ENCODE data around the gene ACTG1.

ACTG1 gene

DNA sequence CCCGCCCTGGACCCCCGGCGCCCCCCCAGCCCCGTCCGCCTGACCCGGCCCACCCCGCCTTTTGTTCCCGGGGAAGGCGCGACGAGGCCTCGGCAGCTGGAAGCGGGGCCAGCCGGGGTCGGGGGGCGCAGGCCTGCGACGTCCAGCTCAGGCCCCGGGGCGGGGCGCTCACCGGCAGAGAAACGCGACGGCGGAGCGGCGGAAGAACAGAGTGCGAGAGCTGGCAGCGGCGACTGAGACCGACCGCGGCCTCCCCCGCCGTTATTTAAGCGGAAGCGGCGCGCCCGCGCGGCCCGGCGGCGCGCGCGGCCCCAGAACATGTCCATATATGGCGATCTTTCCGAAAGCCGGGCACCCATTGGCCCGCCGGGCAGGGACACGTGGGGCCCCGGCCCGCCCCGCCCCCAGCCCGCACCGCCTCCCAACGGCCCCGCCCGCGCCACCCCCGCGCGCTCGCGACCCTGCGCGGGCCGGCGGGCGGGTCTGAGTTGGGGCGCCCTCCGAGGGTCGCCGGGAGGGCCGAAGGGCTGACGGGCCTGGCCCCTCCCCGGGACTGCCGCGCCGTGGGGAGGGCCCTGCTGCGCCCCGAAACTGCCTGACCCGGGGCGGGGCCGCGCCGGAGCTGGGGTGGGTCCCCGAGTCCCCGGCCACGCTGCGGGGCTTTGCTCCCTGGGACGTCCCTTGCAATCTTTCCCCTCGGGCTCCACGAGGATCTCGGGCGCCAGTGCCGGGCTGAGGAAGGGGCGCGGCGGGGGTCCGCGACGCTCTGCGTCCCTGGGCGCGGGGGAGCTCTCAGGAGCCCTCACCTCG is at the start of gene ACTG1:
TSS of gene ACTG1 (minus strand) at position 238 of the 810 bp plus-strand sequence. CDS start 445 bp downstream, outside the sequence.
- peak; percentile 90 to 94 for DNase-seq

GRCh38 chr17:81561494-81561885 is 48.9 kb upstream of the ACTG1 start:
- DNase-seq, result no peak

DNA sequence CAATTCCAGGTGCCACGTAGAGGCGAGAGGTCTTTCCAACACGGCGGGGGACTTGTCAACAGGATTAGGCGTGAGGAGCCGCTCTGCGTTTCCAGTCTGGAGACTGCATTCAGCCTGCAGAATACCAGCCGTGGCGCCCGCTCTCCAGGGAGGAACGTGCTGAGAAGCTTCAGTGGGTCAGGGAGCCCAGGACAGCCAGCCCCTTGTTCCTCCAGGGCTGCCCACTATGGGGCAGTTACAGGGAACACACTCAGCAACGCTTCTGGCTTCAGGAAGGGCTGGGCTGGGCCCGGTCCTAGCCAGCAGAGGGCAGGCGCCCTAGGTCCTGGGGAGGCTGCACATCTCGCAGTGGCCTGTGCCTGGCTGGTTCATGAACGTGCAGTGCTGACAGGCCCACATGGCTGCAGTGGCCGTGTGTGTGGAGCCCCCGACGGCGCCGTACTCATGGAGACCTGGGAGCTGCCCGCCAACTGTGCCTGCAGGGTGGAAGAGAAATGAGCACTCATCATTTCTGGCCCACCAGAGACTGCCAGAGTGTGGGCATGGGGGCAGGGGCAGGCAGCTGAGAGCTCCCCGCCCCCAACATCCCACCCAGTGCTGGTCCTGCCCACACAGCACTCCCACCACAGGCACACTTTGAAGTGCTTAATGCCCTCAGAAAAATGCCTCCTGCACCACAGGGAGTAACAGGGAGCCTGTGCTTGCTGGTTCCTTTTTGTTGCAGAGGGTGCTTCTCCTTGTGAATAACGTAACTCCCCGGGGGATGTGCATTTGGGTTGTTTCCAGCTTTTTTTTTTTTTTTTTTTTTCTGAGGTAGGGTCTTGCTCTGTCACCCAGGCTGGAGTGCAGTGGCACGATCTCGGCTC is 46.6 kb upstream of the ACTG1 start:
- no peak for DNase-seq

GRCh38 chr17:81558115-81558468 is 45.5 kb upstream of the ACTG1 start:
- DNase-seq, result no peak

DNA sequence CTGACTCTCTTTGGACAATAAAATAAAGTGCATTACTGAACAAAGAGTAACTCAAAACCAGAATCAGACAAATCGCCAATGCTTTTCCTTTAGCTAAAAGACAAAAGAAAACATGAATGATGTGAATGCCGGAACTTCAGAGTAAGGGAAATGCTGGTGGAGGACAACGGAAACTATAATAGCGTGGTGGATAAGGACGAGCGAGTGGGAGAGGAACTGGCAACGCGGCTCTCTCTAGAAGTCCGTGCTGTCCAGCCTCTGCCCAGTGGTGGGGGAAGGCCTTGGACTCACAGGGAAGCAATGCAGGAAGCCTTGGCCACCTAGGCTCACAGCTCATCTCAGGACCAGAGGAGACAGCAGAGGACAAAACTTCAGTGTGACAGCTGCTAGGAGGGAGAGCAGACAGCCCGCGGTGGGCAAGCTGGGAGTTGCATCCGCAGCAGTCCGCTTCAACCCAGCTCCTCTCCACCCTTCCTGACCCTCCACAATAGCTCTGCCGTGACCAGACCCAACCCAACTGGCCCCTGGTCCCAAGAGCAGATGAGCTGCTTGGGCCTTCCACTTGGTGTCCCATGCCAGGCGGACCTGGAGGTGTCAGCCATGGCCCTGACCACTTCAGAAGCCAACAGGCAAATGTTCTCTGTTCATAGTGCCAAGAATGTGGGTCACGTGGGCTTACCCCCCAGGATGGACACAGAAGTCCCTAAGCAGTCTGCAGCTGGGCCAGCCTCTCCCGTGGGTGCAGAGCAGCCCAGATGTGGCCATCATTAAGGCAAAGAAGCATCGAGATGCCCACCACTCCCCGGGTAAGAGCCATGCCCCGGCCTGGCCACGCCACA is 44.9 kb upstream of the ACTG1 start:
- DNase-seq, result no peak

- no peak for DNase-seq
Observed at GRCh38 chr17:81556863-81557262, 44.3 kb upstream of the ACTG1 start.

DNA sequence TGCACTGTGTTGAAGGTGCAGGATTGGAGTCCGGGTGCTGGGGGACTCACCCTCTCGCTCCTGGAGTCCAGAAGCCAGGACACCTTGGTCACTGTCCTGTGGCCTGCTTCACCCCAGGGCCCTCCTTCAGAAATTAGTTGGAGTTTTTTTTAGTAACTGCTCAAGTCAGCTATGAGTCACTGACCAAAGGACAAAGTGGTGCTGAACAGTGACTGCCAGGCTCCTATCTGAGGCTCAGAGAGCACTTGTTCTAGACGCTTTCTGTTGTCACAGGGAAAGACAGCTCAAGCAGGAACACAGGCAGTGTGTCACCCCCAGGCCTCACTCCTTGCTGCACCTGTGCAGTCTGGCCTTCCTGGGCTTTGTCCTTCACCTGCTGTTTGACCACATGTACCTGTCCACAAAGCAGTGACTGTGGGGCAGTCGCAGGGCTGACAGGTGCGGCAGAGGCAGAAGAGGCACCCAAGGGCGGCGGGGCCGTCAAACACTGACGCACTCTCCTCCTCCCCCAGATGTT is 43.6 kb upstream of the ACTG1 start:
- DNase-seq, result no peak

DNA sequence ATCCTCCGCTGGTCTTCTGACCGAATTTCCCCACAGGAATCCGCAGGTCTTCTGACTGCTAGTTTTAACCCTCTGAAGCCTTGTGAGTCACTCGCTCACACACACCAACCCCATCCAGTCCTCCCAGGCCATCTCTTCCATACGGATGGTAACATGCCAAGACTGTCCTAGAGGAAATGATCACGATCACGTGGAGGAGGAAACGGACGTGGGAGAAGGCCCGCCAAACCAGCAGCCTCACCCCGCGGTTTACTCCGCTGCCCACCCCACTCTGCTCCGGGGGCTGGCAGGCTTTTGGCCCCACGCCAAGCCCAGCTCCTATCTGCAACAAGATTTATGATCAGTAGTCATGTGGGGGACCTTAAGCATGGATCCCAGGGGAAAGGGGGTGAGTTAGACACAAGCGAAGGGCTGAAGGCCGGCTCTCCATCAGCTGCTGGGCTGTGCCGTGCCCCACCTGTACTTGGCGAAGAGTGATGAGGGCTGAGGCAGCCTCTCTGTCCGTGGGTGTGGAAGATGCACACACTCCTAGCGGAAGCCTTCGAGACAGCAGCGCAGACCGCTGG is 41.1 kb upstream of the ACTG1 start:
- DNase-seq, result peak; percentile 53 to 64

DNA sequence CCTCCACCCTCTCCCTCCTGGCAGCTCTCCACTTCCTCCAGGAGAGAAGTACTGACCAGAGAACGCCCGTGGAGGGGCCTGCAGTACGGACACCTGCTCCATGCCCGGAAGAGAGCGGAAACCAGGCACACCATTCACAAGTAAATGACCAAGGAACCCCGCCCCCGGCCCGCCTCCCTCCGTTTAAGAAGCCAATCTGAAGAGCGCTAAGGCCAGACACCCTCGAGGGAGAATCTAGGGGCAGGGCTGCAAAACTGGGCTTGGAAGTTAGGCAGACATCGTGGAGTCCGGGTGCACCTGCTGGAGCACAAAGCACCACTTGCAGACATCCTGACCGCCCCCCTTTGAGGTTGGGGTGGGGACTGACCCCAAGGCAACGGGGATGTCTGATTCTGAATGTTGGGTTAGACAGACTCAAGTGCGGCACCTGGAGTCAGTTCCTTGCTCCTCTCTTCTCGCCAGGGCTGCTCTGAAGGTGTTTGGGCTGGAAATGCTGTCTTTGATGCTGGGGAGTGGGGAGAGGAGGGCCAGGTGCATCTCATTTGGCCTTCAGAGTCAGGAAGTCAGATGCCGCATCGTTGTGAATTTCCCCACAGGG is 40.5 kb upstream of the ACTG1 start:
- DNase-seq, result peak; percentile 94 to 97

DNA sequence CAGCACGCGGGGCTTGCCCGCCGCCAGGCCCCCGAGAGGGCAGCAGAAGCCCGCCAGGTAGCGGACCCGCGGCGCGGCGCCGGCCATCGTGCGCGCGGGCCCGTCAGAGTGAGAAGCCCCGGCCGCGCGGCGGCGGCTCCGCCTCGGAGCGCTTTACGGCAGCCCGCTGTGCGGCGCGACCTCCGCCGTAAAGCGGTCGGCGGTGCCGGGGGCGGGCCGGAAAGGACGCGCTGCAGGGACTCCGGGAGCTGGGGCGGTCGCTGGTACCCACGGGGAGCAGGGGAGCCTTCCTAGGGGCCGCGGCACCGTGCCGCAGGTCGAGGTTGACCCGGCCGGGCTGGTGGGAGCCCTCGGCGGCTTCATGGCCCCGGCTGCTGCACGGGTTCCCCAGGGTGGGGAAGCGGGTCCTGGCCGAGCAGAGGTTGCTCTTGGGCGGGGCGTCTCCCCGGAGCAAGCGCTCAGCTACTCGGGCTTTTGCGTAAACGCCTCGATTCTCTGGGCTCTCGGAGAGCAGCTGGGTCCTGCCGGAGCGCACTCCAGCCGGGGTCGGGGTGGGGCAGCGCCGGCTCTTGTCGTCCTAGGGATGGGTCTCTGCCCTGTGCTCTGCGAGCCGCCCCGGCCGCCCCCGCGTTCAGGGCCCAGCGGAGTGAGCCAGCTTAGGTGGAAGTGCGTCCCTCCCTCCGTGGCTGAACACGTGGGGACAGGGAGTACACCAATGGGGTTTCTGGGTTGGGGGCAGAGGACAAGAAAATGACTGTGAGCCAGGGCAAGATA is 39.8 kb upstream of the ACTG1 start, which contains the start of gene FAAP100:
TSS of gene FAAP100 (minus strand) at position 110 of the 774 bp plus-strand sequence. CDS start at position 87, 23 bp downstream.
- peak; percentile 78 to 80 for DNase-seq

- DNase-seq, result peak in 1 of 2 experiments; percentile 27
Observed at GRCh38 chr17:81551458-81552243, 39.1 kb upstream of the ACTG1 start.

DNA sequence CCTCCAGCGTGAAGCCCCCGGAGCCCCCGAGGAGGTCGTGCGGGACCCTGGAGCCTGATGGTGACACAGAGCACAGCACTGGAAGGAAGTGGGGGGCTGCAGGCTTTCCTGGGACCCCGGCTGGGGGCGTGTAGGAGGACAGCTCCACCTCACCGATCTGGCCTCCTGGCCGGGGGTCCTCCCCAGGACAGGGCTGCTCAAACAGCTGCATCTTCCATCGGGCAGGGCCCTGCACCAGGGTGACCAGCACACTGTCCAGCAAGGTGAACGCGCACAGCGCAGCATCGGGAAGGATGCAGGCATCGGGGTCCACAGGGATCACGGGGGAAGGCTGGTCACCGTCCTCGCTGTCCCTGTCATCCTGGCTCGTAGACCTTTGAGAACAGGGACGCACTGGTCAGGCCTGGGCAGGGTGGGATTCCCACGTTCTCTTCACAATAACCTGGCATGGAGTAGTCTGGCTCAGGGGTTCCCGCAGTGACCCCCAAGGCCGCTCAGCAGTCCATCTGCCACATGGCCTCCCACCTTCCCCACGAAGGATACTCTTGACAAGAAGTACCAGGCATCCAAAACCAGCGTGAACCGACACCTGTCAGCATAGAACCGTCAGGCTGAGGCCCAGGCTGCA is 38.3 kb upstream of the ACTG1 start:
- no peak for DNase-seq

DNA sequence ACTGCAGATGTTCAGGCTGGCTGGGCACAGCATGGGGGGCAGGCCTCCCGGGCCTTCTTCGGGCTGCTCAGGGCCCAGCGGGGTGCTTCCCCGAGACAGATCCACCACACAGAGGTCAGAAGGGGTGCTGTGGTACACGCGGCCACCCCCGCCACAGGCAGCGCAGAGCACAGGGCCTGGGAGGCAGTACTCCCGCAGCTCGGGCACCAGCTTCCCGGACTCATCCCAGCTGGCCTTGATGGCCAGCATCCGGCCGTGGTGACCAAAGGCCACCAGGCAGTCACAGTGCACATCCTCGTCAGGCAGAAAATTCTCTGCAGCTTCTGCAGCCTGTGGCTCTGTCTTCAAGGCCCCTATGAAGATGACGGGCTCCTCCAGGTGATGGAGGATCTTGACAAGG is 37.7 kb upstream of the ACTG1 start:
- DNase-seq, result no peak

DNA sequence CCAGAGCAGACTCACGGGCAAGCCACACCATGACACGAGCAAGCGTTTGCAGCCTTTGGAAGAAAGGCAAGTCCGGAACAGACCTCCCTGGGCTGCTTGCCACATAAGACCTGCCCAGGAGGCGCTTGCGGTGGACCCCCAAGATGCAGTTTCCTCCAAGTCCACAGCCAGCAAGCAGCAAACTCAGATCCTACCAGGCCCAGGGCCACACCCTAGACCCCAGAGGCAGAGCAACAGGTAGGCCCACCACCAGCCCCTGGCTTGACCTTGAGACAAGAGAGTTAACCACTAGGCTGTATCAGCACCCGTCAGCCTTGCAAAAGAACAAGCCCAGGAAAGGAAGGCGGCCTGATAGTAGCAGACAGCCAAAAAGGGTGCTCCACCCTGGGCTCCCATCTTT is 37.2 kb upstream of the ACTG1 start:
- DNase-seq, result no peak

DNA sequence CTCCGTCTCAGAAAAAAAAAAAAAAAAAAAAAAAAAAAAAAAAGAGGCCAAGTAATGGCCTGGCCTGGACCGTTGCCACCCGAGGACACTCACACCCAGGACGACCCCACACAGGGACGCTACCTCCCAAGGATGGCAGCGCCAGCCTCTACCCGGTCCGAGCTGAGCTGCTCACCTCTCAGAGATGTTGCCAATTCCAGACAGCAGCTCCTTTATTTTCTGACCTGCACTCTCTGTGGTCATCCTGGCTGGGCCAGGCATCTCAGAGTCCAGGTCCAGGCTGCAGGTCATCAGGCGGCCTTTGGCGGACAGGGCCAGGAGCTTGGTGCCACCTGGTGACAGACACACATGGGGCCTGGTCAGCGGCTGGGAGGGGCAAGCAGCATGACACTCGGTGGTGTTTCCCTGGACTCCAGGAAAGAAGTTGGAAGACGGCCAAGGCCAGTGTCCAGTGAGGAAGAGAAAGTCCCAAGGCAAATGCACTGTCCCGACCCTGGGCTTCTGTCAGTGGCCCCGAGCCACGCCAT is 36.5 kb upstream of the ACTG1 start:
- DNase-seq, result no peak

- DNase-seq, result no peak
Observed at GRCh38 chr17:81547614-81547982, 35.0 kb upstream of the ACTG1 start.

DNA sequence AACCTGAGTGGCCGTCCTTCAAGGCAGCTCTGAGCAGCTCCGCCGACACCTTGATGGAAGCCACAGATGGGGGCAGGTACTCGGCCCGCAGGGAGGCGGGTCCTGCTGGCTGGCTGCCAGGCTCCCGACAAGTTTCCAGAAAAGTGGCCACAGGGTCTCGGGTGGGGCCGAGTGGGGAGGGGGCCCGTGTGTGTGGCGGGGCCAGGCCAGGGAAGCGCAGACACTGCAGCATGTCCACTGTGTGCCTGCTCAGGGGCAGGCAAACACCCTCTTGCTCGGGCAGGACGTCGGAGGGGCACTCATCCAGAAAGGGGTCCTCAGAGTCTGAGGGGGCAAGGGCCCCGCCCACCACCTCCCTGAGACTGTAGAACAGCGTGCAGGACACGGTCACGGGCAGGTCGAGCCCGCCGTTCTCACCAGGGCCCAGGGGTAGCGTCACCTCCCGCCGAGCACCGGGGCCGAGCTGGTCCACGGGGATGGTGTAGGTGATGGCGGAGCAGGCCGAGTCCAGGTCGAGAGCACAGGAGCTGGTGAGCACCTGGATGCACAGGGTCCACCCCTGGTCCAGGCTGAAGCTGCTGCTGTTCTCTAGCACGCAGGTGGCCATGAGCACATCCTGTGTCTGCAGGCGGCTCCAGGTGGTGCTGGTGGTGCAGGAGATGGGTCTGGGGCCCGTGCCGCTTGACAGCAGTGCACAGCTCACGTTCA is 34.5 kb upstream of the ACTG1 start:
- no peak for DNase-seq

- DNase-seq, result no peak
Observed at GRCh38 chr17:81545160-81545949, 32.8 kb upstream of the ACTG1 start.

All from SHP77 (cell line).